OCI-M2 (cell line): ENCODE data around the gene GPSM1.

ENCODE experiments used
- DNase-seq: peaks from one replicate; lab custom pipeline; 2025; ENCODE audit not compliant: unreplicated experiment; lab: John Stamatoyannopoulos, UW

The GPSM1 gene

DNA sequence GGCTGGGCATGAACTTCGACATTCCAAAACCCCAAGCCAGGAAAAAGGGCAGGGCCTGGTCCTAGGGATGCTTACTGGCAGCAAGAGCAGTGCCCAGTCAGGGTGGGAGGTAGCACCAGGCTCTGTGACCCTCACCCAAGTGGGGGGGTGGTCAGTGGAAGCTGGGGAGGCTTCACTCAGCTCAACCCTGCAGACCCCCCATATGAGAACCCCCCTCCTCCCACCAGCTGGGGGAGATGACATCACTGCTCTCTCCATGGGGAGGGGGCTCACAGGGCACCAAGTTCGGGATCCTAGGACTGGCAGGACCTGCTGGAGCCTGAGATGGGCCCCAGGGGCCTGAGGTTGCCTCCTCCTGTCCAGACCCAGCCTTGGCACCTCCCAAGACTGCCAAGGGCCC lies 31.5 kb downstream of the GPSM1 start:
- DNase-seq, result no peak

DNA sequence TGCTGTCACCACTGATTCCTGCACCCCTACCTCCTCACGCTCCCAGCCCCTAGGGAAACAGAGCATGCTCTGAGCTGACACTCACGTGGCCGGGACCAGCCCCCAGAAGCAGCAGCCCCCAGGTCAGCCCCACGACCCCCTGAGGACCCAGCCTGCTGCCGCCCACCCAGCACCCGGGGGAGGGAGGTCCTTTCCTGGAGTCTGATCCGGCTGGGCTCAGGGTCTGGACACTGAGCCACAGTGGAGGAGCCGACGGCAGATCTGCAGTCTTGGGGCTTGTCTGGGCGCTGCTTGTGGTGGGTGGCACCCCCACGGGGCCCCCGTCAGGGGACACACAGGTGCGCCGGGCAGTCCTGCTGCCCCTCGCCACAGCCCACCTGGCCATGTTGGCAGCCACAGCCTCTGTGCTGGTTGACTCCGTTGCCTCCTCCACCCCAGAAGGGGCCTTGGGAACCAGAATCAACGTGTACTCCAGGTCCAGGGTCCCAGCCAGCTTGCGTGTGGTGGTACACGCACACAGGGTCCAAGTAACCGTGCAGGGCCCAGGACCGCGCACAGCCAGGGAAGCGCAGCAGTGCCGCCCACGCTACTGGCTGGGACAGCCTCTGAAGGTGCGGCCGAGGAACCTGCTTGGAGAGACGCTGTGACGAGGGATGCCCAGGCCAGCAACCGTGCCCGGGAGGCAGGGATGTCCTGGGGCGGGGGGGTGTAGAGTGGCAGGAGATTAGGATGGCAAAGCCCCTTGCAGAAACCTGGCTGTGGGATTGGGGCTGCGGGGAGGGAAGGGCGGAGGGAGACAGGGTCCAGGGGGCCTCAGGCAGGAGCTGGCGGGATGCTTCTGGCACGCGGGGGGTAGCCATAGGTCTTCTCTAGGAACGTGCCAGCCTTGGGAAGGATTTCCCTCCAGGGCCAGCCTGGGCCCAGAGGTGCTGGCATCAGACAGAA lies 32.7 kb downstream of the GPSM1 start:
- DNase-seq, result no peak

GRCh38 chr9:136361047-136361753 lies 33.9 kb downstream of the GPSM1 start:
- DNase-seq, result no peak

DNA sequence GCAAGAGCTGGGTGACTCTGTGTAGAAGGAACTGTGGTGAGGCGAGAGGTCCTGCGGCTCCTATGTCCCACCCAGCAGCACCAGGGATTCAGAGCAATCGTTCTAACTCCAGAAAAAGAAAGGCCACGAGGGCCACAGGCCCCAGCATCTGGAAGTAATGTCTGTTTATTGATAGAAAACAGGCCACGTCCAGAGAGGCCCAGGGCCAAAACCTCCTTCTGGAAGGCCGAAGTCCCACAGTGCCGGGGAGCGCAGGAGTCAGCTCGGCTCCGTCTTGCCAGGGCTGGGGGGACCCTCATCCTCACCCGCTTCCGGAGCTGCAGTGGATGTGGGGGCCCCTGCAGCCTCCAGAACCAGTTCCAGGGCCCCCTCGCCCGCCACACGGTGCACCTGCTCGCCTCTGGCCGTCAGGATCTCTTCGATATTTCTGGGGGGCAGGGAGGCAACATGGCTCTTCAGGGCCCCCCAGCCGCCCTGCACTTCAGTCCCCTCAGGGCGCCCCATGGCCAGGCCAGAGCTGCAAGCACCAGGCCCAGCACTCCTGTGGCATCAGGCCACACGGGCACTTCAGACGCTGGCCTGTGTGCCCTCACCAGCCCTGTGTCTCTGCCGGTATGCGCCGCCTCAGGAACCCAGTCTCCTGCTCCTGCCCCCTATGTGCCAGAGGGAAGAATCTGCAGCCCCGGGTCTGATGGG lies 34.6 kb downstream of the GPSM1 start:
- DNase-seq, result no peak

DNA sequence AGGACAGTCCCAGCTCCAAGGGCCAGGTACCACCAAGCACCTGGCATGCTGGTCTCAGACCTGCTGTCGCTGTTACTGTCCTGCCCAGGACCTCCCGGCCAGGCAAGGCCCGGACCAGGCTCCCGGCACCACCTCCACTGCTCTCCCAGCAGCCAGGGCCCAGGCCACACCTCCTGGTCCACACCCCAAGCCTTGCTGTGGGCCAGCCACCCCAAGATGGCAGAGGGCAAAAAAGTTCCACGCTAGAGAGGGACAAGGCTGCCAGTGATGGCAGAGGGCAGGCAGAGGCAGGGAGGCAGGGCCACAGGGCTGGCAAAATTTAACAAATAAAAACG lies 35.1 kb downstream of the GPSM1 start:
- DNase-seq, result no peak

GRCh38 chr9:136363106-136363948 lies 36.0 kb downstream of the GPSM1 start, which contains the start of gene DNLZ:
Gene DNLZ (minus strand): TSS chr9:136363744. CDS start chr9:136363714, 30 bp downstream.
- DNase-seq, result peak; percentile 10

GRCh38 chr9:136363949-136364748 lies 36.8 kb downstream of the GPSM1 start:
- no peak for DNase-seq

DNA sequence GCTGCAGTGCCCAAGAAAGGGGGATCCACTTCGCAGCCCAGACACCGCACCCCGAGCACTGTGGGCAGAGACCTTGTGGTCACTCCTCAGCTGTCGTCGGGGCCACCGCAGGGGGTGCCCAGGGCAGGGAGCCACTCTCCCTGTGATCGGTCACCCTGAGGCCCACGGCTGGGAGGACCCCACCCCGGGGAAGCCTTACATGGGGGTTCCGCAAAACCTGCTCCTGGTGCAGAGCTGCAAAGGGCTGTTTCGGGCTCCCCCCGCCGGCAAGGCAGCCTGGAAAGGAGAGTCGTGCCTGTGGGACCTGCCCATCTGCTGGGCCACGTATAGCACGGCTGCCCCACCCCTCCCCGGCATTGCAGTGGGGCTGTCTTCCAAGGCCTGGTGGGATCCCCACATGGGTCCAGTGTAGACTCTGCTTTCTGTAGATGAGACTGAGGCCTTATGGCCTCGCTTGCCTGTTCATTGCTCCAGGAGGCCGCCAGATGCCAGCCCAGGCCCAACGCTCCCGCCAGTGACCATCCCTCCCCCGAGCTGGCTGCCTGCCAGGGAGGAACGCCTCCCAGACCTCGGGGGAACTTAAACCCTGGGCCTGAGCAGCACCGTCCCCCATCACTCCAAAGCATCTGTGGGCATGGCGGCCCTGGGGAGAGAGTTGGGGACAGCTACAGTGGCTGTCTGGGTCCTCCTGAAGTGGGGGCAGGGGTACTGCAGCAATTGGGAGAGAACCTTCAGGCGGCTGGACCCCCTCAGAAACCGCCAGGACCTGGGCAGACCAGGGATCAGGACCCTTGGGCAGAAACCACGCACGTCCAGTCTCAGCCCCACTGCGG lies 37.8 kb downstream of the GPSM1 start:
- no peak for DNase-seq

- no peak for DNase-seq
These were observed 38.5 kb downstream of the GPSM1 start for GRCh38 chr9:136365775-136366222.

GRCh38 chr9:136366826-136367225 lies 39.5 kb downstream of the GPSM1 start:
- no peak for DNase-seq

- no peak for DNase-seq
These were observed 40.2 kb downstream of the GPSM1 start for GRCh38 chr9:136367296-136368145.

DNA sequence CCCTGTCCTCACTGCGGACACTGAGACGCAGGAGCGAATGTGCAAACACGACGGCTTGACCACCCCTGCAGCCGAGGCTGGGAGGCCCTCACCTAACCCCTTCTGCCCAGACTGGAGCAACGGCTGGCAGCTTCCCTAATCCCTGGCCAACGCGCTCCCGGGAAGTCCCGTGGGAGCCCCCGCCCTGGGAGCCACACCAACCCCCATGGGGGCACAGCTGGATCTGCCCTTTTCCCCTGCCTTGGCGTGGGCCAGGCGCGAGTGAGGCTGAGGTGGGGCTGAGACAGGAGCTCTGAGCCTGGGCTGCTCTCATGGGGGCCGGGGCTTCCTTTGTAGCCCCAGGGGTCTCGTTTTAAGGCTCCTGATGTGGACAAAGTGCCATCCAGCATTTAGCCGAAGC lies 40.9 kb downstream of the GPSM1 start:
- no peak for DNase-seq

DNA sequence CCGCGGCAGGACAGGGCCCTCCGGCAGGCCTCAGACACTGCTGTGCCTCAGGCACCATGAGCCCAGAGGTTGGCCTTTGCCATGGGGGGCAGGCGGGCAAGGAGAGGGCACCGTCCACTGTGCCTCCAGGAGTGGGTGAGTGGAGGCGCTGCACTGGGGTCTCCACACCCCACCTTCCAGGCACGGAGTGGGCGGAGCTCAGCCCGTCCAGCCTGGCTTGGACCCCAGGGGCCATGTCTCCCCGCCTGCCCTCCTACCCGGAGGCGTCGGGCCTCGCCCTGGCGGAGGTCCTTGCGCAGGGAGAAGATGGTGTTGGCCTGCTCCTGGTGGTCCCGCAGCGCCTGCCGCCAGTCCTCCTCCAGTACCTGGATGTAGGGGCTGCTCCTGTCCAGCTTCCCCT lies 42.7 kb downstream of the GPSM1 start:
- no peak for DNase-seq

DNA sequence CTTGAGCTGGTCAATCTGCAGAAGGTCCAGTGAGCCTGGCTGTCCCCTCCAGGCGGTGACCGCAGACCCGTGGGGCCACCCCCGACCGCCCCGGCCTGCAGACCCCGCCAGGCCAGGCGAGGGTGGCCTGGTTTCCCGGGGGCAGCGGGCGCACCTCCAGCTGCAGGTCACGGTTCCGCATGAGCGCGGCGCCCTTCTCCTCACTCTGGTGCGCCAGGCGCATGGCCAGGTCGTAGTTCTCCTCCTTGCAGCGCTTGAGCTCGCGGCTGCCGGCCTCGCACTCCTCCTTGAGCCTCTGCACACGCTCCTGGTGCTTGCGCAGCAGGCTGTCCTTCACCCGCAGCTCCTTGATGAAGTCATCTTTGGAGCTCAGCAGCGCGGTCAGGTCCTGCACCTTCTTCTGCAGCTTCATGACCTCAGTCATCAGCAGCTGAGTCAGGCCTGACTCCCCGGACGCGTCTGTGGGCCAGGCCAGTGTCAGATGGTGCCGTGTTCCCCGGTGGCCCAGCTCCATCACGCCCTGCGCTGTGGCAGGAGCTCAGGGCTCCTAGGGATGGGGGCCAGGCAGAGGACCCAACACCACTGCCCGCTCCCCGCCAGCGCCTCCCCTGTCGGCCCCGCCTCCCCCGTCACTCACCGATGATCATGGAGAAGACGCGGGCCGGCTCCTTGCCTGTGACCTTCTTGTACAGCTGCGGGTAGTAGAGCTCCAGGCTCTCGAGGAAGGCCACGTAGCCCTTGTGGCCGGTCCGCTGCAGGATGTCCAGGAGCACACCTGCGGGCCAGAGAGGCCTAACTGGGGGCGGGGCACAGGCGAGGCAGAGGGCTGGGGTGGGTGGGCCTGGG lies 43.6 kb downstream of the GPSM1 start:
- no peak for DNase-seq

DNA sequence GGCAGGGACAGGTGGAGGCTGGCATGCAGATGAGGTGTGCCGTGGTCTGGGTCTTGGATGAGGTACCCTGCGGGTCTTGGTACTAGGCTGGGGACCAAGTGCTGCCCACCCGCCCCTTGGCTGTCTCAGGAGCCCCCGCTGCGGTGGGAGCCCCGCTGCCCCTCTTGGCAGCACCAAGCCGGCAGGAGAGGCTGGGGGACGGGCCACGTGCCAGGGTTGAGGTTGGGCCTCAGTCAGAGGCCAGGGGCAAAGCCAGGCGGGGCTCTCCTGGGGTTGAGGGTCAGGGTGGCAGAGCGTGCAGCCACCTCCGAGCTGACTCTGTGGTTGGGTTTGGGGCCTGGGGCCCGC lies 44.2 kb downstream of the GPSM1 start:
- DNase-seq, result no peak

DNA sequence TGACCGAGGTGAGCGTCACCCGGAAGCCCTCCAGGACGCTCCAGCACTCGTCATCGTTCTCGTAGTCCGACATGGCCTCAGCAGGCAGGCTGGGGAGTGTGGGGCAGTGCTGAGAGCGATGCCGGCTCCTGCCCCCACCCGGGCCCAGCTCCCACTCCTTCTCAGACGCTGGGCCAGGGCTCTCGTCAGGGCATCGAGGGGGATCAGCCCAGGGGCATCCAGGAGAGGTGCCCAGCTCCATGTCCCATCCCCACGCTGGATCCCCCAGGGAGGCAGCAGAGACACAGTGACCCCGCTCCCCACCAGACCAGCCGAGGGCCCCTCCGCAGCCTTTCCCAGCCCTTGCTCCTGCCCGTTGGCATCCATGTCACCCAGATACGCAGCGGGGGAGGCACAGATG lies 44.7 kb downstream of the GPSM1 start:
- no peak for DNase-seq

- peak; percentile 8 for DNase-seq
These were observed 45.4 kb downstream of the GPSM1 start for GRCh38 chr9:136372561-136373299.
